LoVo (cell line): ENCODE results near the gene MT3.
"Not testable (repeated sequence)": the region's sequence is repeated elsewhere in the genome, so short reads cannot be mapped to it uniquely, and the experiment has no call there.

ENCODE experiments used
- DNase-seq: peaks from one replicate; pipeline ENCODE4 v3.0.0-alpha.2; 2016; ENCODE audit warnings: low spot score

Gene MT3

DNA sequence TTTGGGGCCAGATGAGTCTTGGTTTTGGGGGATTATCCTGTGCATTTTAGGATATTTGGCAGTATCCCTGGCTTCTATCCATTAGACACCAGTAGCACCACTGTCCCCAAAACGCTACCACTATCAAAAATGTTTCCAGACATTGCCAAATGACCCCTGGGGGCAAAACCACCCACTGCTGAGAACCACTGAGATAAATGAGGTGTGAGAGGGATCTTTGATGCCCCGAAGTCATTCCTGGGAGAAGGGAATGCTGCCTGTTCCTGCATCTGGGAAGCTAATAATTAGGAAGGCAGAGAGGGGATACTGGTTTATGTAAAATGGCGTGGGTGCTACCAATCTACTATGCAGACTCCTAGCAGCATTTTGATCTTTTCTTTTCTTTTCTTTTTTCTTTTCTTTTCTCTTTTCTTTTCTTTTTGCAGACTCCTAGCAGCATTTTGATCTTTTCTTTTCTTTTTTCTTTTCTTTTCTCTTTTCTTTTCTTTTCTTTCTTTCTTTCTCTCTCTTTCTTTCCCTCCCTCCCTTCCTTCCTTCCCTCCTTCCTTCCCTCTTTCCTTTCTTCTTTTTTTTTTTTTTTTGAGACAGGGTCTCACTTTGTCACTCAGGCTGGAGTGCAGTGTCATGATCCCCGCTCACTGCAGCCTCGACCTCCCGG lies 8.8 kb upstream of the MT3 start:
- no peak for DNase-seq

DNA sequence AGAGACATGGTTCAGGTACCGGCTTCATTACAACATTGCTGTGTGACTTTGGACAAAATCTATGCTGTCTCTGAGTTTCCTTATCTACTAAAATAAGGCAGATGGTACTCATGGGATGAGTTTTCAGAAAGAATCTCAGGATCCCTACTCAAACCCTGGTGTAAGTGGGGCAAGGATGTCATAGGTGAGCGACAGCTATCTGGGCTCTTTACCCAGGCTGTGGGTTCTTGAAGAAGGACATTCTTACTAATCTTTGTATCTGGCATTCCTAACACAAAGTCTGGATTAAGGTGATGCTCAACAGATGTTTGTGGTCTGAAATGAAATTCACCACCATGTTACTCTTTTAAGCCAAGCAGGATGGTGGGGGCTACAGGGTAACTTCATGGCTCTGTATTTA lies 6.4 kb upstream of the MT3 start:
- not testable (repeated sequence) for DNase-seq

DNA sequence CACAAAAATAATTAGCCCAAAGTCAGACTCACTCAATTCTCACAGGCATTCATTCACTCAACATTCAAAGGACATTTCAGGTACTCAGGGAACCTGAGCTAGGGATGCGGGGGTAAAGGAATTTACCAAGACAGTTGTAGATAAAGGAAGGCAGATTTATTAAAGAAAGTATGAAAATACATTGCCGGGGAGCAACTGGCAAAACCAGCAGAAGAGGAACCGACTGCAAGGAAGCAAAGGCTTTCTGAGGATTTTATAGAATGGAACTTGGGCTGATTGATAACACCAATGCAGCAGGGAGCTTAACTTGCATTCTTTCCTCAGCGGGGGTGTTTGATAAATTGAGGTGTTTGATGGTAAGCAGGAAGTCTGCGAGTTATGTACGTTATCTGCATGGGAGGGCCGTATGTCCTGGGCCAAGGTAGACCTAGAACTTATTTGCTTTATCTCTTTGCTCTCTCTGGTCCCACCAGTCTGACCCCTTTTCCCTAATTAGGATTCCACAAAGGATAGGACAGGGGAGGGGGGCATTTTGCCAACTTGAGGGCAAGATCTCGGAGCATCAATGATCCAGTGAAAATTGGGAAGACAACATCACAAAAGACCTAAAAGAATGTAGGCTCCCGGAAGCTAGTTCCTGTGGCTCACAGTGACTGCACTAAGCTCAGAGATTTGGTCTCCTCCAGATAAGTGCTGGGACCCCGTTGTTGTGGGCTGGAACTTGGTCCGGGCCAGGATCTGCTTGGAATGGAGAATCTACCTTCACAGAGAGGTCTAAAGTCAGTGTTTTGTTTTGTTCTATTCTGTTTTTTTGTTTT lies 5.8 kb upstream of the MT3 start:
- no peak for DNase-seq

DNA sequence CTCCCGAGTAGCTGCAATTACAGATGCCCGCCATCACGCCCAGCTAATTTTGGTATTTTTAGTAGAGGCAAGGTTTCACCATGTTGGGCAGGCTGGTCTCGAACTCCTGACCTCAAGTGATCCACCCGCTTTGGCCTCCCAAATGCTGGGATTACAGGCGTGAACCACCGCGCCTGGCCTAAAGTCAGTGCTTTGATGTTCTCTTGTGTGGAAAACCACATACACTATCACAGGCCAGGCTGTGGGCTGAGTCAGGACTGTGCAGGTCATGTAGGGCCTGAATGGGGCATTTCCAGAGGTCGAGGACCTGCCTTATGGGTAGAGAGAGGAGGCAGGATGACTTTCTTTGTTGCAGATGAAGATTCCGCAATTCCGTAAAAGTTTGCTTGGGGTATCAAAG lies 5.1 kb upstream of the MT3 start:
- no peak for DNase-seq

DNA sequence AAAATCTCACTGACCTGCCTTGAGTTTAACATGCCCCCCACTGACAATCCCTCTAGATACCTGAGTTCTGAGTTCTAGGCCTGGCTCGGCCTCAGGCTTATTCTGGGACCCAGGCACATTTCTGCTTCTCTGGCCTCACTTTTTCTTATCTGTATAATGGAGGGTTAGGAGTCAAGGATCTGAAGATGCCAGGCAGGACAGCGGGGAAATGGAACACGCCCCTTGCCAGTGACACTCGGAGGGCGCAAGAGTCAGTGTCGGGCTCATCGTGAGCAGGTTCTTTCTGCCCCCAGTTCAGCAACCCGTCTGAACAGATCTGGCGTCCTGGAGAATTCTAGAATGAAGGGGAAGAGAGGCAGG lies 567 bp upstream of the MT3 start:
- no peak for DNase-seq

DNA sequence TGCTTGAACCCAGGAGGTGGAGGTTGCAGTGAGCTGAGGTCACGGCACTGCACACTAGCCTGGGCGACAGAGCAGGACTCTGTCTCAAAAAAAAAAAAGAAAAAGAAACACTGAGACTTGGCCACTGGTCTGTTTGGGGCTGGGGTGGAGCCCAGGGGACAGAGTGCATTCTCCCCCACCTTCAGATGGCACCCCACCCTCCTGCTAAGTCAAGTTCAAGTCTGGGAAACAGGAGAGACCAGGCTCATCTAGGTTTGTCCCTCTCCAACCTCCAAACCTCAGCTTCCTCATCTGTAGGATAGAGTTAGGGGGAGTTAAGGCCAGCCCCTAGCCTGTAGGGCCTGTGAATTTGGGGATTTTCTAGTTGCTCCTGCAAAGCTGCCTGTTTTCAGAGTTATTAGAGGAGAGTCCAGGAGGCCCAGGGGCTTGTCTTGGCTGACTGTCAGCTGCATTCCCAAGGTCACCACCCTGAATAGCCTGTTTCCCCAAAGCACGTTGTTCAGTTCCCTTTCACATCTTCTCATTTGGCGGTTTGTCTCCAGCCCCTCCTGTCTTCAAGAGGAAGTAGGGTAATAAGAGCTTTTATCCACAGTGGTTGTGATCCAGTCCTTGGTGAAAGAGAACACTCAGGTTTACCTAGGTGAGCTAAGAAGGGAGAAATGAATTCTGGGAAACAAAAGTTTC lies 2.2 kb downstream of the MT3 start:
- DNase-seq, result no peak

DNA sequence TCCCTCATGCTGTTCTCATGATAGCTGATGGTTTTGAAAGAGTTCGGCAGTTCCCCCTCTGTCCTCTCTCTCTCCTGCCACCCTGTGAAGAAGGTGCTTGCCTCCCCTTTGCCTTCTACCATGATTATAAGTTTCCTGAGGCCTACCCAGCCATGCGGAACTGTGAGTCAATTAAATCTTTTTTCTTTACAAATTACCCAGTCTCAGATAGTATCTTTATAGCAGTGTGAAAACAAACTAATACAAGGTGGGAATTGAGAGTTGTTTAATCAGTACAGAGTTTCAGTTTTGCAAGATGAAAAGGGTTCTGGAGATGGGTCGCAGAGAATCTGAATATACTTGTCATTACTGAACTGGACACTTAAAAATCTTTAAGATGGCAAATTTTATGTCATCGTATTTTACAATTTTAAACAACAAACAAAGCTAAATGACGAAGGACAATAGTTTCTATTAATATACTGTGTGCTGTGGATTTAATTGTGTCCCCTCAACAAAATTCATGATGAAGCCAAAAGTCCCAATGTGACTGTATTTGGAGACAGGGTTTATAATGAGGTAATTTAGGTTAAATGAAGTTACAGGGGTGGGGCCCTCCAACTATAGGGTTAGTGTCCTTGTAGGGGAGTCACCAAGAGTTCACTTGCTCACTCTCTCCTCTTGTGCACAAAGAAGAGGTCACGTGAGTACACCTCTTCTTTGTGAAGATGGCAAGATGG lies 4.4 kb downstream of the MT3 start:
- DNase-seq, result no peak

DNA sequence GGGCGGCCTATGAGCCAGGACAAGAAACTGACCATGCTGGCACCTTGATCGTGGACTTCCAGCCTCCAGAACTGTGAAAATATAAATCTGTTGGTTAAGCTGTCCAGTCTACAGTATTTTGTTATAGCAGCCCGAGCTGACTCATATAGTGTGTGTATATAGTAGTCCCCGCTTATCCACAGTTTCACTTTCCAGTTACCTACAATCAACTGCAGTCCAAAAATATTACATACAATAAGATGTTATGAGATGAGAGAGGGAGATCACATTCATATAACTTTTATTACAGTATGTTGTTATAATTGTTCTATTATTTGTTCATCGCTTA lies 4.9 kb downstream of the MT3 start:
- no peak for DNase-seq

DNA sequence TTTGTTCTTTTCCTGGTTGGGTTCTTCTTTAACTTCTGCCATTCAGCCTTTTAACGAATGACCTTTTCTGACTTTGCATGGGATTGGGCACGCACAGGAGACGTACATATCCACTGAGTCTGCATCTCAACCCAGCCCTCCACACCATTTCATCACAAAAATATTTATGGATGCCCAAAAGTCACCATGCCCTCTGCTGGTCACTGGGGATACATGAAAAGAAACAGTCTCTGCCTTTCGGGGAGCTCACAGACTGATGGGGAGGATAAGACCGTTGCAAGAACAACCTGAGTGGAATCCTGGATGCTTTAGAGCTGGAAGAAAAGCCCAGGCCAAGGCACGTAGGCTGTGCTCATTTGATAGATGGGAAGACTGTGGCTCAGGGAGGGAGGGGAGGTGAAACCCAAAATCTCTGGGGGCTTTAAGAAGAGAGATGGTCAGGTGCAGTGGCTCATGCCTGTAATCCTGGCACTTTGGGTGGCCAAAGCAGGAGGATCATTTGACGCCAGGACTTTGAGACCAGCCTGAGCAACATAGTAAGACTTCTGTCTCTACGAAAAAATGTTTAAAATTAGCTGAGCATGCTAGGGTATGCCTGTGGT lies 11.2 kb downstream of the MT3 start:
- peak; percentile 38 for DNase-seq

DNA sequence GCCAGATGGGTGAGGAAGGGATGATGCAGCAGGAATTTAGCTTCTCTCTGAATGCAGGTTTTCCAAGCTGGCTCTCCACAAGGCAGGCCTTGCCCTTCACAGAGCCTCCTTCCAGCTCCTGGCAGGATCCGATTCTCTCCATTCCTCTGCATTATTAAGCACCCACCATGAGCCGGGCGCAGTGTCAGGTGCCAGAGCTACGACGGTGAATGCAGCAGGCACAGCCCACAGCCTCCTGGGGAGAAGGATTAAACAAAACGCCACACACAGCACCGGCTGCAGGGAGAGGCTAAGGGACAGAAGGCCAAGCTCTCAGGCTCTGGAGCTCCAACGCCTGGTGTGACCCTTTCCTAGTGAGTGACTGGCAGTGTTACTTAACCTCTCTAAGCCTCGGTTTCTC lies 12.0 kb downstream of the MT3 start:
- DNase-seq, result no peak

DNA sequence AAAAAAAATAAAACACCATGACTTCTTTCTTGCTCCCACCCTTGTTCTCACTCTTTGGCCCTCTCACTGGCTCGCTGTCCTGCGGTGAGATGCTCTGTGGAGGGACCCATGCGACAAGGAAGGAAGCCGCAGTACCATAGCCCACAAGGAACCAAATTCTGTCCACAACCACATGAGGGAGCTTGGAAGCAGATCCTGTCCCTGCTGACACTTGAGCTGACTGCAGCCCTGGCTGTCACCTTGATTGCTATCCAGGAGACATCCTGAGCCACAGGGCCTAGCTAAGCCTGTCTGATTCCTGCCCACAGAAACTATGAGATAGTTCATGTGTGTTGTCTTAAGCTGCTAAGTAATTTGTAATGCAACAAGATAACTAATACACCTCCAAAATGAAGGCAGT lies 14.3 kb downstream of the MT3 start:
- no peak for DNase-seq

DNA sequence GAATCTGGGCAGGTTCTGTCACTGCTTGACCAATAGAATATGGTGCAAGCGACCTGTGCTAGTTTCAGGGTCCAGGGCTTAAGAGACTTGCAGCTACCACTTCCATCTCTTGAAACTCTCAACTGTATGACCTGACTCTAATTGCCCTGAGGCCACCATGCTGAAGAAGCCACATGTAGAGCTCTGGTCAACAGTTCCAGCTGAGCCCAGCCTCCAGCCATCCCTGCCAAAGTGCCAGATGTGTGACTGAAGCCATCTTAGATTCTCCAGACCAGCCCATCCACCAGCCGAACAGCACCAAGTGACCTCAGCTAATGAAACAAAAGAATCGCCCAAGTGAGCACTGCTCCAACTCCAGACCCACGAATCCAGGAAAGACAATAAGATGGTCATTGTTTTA lies 15.6 kb downstream of the MT3 start:
- no peak for DNase-seq

DNA sequence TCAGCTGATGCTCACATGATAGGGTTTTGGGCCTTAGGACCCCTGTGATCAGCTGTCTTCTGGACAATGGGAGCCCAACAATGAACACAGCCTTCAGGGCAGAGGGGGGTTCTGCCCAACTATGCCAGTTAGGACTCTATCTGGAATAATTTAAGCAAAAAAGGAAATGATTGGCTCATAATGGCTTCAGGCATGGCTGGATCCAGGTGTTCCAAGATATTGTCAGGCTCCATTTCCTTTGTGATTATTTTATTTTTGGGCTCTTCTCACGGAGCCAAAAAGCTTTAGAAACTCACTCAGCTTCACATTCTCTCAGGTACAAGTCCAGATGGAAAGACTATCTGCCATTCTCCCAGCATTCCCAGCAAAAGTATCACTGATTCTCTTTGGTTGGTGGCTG lies 16.1 kb downstream of the MT3 start:
- DNase-seq, result no peak

DNA sequence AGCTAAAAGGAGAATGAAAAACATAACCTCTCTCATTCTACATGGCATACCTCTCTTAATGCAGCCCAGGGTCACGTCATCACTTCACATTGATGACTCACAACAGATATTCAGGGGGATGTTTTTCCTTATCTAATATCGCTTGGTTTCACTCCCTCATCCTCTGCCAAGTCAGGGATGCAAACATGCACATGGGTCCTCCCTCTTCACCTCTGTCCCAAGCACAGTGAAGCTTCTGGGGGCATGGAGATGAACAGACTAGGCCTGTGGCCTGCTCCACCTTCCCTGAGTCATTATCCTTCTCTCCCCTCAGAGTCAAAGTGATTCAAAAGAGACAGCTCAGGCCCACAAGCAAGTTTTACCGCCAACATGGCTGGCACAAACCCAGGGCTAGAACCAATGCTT lies 16.7 kb downstream of the MT3 start:
- DNase-seq, result no peak

DNA sequence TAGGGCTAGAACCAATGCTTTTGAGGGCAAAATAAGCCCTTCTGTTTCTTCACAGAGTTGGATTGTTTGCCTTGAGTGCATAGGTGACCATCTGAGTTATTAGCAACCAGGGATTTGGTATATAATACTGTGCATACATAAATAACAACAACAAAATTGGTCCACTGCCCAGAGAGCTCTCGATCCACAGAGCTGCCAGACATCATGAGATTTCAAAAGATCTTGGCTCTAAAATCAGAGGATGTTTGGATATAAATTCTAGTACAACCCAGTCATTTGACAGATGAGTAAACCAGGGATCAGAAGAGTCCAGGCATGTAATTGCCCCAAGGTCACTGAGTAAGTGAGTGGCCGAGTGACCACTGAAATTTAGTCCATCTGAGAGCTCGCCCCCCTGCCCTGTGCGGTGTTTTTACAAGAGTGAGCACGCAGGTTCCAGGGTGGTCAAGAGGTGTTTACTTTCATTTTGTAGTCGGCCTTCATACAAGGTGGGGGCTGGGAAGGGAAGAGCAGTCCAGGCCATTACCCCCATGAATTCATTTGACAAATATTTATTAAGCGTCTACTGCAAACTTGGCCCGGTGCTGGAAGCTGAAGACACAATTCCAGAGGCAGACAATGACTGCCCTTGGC lies 17.3 kb downstream of the MT3 start:
- no peak for DNase-seq

DNA sequence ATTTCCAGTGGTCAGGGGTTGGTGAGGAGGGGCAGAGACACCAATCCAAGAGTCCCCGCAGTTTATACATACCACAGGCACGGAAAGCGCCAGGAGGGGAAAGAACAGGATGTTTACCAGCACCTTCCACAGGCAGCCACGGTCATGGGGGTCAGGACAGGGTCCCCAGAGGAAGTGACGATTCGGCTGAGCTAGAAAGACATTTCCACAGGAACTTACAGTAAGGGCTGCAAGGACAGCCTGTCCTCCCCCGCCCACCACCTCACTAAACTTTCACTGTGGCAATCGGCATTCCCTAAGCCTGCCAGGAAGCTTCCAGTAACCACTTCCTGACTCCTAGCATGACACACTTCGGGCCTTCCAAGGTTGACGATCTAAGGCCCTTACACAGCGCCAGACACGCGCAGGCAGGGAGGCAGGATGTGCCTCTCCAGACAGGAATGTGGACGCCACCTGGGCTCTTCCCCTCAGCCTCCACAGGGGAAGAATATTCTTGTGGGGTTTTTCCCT lies 17.8 kb downstream of the MT3 start:
- no peak for DNase-seq

DNA sequence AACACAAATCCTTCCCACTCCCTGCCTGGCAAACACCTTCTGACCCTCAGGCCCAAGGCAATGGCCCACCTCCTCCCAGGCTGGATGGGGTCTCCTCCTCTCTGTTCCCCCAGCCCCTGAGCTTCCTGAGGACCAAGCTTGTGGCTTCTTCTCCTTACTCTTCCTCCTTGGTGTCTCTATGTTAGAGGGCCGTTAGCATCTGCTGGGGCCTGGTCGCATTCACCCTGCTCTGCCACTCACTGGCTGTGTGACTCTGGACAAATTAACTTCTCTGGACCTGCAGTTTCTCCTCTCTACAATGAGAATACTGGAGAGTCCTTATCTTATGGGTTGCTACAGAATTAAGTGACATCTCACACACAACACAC lies 18.3 kb downstream of the MT3 start:
- no peak for DNase-seq

DNA sequence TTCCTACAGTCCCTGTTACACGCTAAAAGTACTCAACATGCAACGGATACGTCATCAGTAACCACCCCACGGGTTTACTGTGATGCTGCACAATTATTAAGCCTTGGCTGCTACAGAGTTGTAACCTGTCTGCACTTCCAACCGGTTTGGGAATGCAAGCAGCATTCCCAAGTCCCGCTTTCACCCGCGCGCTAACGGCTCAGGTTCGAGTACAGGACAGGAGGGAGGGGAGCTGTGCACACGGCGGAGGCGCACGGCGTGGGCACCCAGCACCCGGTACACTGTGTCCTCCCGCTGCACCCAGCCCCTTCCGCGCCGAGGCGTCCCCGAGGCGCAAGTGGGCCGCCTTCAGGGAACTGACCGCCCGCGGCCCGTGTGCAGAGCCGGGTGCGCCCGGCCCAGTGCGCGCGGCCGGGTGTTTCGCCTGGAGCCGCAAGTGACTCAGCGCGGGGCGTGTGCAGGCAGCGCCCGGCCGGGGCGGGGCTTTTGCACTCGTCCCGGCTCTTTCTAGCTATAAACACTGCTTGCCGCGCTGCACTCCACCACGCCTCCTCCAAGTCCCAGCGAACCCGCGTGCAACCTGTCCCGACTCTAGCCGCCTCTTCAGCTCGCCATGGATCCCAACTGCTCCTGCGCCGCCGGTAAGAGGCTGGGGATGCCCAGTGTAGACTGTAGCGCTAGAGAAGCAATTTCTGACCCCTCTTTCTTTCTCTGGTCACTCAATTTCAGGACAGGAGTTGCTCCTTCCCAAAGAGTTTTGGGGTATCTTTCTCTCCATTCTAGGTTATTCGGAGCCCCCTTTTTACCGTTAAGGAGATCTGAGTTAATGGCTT lies 18.9 kb downstream of the MT3 start, which contains the start of gene MT2A:
TSS of gene MT2A (plus strand) at position 542 of the 833 bp plus-strand sequence. CDS start at position 614, 72 bp downstream.
- DNase-seq, result peak; percentile 98

DNA sequence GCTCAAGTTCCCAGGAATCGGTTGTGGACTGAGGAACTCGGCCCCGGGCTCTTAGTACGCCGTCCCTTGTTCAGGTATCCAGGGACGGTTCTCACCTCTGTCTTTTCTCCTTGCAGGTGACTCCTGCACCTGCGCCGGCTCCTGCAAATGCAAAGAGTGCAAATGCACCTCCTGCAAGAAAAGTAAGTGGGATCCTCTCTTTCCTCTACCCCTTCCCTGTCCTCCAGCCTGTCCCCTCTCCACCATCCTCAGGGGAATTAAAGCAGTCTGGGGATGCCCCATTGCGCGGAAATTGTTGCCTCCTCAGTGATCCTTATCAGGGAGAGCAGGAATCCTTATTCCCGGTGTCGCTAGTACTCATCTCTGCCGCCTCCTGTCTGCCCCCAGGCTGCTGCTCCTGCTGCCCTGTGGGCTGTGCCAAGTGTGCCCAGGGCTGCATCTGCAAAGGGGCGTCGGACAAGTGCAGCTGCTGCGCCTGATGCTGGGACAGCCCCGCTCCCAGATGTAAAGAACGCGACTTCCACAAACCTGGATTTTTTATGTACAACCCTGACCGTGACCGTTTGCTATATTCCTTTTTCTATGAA lies 19.6 kb downstream of the MT3 start:
- no peak for DNase-seq

DNA sequence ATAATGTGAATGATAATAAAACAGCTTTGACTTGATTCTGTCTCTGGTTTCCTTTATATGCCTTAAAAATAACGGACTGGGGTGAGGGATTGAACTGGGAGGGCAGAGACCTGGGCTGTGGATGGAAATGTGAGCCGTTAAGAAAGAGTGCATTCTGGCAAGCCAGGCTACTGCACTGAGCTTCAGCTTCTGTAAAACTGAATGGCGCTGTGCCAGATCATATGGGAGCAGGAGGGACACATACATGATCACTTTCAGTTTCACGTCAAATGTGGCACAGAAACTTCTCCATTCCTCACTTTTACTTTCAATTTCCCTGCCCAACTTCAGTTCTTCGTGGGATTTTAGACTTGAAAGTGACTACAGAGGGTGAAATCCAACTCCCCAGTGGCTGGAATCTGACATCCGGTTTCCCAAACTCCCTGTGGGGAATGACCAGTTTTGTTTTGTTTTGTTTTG lies 20.2 kb downstream of the MT3 start:
- DNase-seq, result no peak
